GM06990 (cell line): ENCODE measurements around the gene MT1X.

Experiments used
- DNase-seq: peaks from one replicate; pipeline ENCODE4 v3.0.0-alpha.2; 2011; ENCODE audit not compliant: insufficient read length; ENCODE audit errors: extremely low read depth
- H3K27me3 ChIP-seq: replicated peaks from 2 replicates; pipeline ENCODE4 v1.6.0; 2011; ENCODE audit warnings: low read length; ENCODE audit not compliant: control insufficient read depth, insufficient read depth
- H3K36me3 ChIP-seq: 2 replicates; pipeline ENCODE4 v1.5.1; 2011; ENCODE audit warnings: low read length; ENCODE audit not compliant: control insufficient read depth, insufficient read depth
- H3K4me3 ChIP-seq: replicated peaks from 2 replicates; pipeline ENCODE4 v1.5.1; 2011; ENCODE audit warnings: low read depth, mild to moderate bottlenecking, control low read depth, low read length
- CTCF ChIP-seq: IDR thresholded peaks from 2 replicates; pipeline ENCODE4 v1.5.1; 2011; ENCODE audit warnings: low read length, control low read depth, mild to moderate bottlenecking, inconsistent platforms; ENCODE audit not compliant: insufficient read depth, poor library complexity, severe bottlenecking

The MT1X gene

GRCh38 chr16:56643080-56643778 lies 39.0 kb upstream of the MT1X start:
- peak; percentile 32 for TF ChIP-seq CTCF
- H3K27me3 ChIP-seq = peaks cover 14% of the 10 kb centered on the region
- peak; percentile 37 for DNase-seq
- H3K36me3 ChIP-seq = no peaks in the 10 kb centered on the region
- H3K4me3 ChIP-seq = no peak overlapping the region

GRCh38 chr16:56643833-56644232 lies 38.4 kb upstream of the MT1X start:
- Histone ChIP-seq H3K4me3 (no peak overlapping the region), H3K36me3 (no peaks in the 10 kb centered on the region), H3K27me3 (peaks cover 12% of the 10 kb centered on the region)
- DNase-seq = no peak
- no peak for TF ChIP-seq CTCF

- no peak for TF ChIP-seq CTCF
- H3K27me3 ChIP-seq = peaks cover 8% of the 10 kb centered on the region
Observed at GRCh38 chr16:56645311-56645710, 37.0 kb upstream of the MT1X start.

GRCh38 chr16:56645838-56646237 lies 36.4 kb upstream of the MT1X start:
- no peak for DNase-seq
- no peaks in the 10 kb centered on the region for H3K36me3 ChIP-seq
- no peak for TF ChIP-seq CTCF
- no peak overlapping the region for H3K4me3 ChIP-seq
- H3K27me3 ChIP-seq = peaks cover 8% of the 10 kb centered on the region

More at GRCh38 chr16:56645311-56645710, 37.0 kb upstream of the MT1X start:
- no peak overlapping the region for H3K4me3 ChIP-seq
- H3K36me3 ChIP-seq = no peaks in the 10 kb centered on the region
- DNase-seq = no peak

- H3K4me3 ChIP-seq = no peak overlapping the region
- peaks cover 9% of the 10 kb centered on the region for H3K27me3 ChIP-seq
- H3K36me3 ChIP-seq = no peaks in the 10 kb centered on the region
- no peak for TF ChIP-seq CTCF
- DNase-seq = no peak
Observed at GRCh38 chr16:56647641-56648431, 34.4 kb upstream of the MT1X start.
